ENCODE results near the gene SUN5. TPM values are rescaled to one million over a fixed set of nuclear protein-coding genes. Genes with fewer than 3 reads are reported as not detected.

Gene SUN5
- total and polyA plus RNA-seq, 8 donors, result not detected

- Histone ChIP-seq H3K27ac (no peak overlapping the region), H3K36me3 (no peaks in the 10 kb centered on the region), H3K4me3 (no peak overlapping the region), H3K27me3 (no peaks in the 10 kb centered on the region), H3K9me3 (no peaks in the 10 kb centered on the region), H3K4me1 (no peaks in the 10 kb centered on the region)
- no peak for TF ChIP-seq CTCF (IDR thresholded peaks at IDR 0.05)
- WGBS, 2 donors, result 43 to 59% methylated on average over 3 of the region's 3 CpGs
- FAIRE-seq, result no peak
- DNase-seq, result no peak
- no peak for ATAC-seq
- intact Hi-C loops (cut with DNase I), result no loop called here
Measured at GRCh38 chr20:33021879-33022278, 17.6 kb upstream of the SUN5 start.

- intact Hi-C loops (cut with DNase I), result no loop called here
- no peak for DNase-seq
- no peak for ATAC-seq
- no peak overlapping the region for H3K4me3 ChIP-seq
- FAIRE-seq, result no peak
- no peak overlapping the region for H3K27ac ChIP-seq
- no peaks in the 10 kb centered on the region for H3K27me3 ChIP-seq
- WGBS, 2 donors, result 66 to 74% methylated on average over 18 of the region's 18 CpGs
- no peaks in the 10 kb centered on the region for H3K36me3 ChIP-seq
- no peaks in the 10 kb centered on the region for H3K9me3 ChIP-seq
- no peak for TF ChIP-seq CTCF (IDR thresholded peaks at IDR 0.05)
- H3K4me1 ChIP-seq, result no peaks in the 10 kb centered on the region
Measured at GRCh38 chr20:33020278-33021161, 16.3 kb upstream of the SUN5 start.

GRCh38 chr20:33019465-33020277 lies 15.4 kb upstream of the SUN5 start:
- FAIRE-seq (no peak), ATAC-seq (no peak), DNase-seq (no peak)
- Histone ChIP-seq H3K27me3 (no peaks in the 10 kb centered on the region), H3K36me3 (no peaks in the 10 kb centered on the region), H3K4me1 (no peaks in the 10 kb centered on the region), H3K9me3 (no peaks in the 10 kb centered on the region), H3K4me3 (no peak overlapping the region), H3K27ac (no peak overlapping the region)
- 72 to 74% methylated on average over 23 of the region's 23 CpGs for WGBS, 2 donors
- TF ChIP-seq CTCF (IDR thresholded peaks at IDR 0.05), result no peak
- intact Hi-C loops (cut with DNase I), result no loop called here

- 51 to 63% methylated on average over 14 of the region's 14 CpGs for WGBS, 2 donors
Measured at GRCh38 chr20:33018169-33018931, 14.1 kb upstream of the SUN5 start.

More at GRCh38 chr20:33018169-33018931, 14.1 kb upstream of the SUN5 start:
- DNase-seq, result no peak
- peaks cover 0 to 2% (median 0%) of the 10 kb centered on the region in 4 donors for H3K27me3 ChIP-seq
- TF ChIP-seq CTCF (IDR thresholded peaks at IDR 0.05), result no peak
- H3K27ac ChIP-seq, result no peak overlapping the region
- H3K4me1 ChIP-seq, result no peaks in the 10 kb centered on the region
- intact Hi-C loops (cut with DNase I), result no loop called here
- no peaks in the 10 kb centered on the region for H3K36me3 ChIP-seq
- no peak for ATAC-seq
- no peak overlapping the region for H3K4me3 ChIP-seq
- no peaks in the 10 kb centered on the region for H3K9me3 ChIP-seq
- no peak for FAIRE-seq
